B cell (primary cell): Measurements from ENCODE around the gene EPB41.

ENCODE experiments used
- EZH2 ChIP-seq: IDR thresholded peaks from 2 replicates; pipeline ENCODE4 v1.6.1; 2012; ENCODE audit warnings: borderline replicate concordance, low read depth, mild to moderate bottlenecking, moderate library complexity, low read length; ENCODE audit not compliant: insufficient read depth, poor library complexity, severe bottlenecking
- TF ChIP-seq, protein P1 (sequence below): fragments of 200-600 bp; IDR thresholded peaks from one replicate; pipeline ENCODE4 v1.8.0; 2022; ENCODE audit warnings: antibody characterized with exemption, mild to moderate bottlenecking

DNA sequence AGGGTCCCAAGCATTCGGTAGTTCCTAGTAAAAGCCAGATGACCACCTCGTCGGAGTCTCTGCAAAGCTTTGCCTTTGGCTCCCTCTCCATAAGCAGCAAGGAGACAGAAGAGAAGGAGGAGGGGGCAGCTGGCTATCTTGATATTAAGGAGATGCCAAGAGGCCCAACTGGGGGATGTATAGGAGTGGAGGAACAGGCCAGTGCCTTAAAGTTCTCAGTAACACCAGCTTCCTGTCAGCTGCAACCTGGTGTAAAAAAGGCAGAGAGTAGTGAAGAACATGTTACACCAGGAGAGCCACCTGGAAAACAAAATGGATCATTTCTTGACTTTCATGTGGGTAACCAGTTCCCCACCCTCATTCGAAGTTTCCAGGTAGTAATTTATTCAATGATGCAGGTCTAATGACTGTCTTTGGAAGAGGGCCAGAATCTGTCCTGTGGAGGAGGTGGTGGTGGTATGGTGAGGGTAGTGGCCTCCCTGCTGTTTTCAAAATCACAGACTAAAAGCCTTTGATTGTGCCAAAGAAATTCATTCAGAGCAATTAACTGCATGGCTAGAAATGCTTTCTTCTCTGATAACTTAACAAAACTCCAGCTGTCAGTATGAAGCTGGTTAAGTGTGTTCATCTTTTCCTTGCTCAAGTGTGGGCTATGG is 182.0 kb downstream of the EPB41 start:
- TF ChIP-seq, protein P1, sequence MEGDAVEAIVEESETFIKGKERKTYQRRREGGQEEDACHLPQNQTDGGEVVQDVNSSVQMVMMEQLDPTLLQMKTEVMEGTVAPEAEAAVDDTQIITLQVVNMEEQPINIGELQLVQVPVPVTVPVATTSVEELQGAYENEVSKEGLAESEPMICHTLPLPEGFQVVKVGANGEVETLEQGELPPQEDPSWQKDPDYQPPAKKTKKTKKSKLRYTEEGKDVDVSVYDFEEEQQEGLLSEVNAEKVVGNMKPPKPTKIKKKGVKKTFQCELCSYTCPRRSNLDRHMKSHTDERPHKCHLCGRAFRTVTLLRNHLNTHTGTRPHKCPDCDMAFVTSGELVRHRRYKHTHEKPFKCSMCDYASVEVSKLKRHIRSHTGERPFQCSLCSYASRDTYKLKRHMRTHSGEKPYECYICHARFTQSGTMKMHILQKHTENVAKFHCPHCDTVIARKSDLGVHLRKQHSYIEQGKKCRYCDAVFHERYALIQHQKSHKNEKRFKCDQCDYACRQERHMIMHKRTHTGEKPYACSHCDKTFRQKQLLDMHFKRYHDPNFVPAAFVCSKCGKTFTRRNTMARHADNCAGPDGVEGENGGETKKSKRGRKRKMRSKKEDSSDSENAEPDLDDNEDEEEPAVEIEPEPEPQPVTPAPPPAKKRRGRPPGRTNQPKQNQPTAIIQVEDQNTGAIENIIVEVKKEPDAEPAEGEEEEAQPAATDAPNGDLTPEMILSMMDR: no peak
- TF ChIP-seq EZH2: no peak
